DND-41 (cell line): ENCODE results near the gene ATP7A.

Experiments used
- CTCF ChIP-seq: IDR thresholded peaks from 2 replicates; pipeline ENCODE4 v1.5.1; 2012; ENCODE audit warnings: borderline replicate concordance, low read length, moderate library complexity, mild to moderate bottlenecking; ENCODE audit not compliant: poor library complexity, severe bottlenecking; ENCODE audit errors: extremely low read depth
- EZH2 ChIP-seq: IDR thresholded peaks from 3 replicates; pipeline ENCODE4 v1.6.1; 2012; ENCODE audit warnings: borderline replicate concordance, low read depth, mild to moderate bottlenecking, moderate library complexity, low read length, inconsistent platforms; ENCODE audit not compliant: severe bottlenecking

- TF ChIP-seq CTCF (no peak), EZH2 (no peak)
Observed at GRCh38 chrX:78042601-78043000, 132.1 kb downstream of the ATP7A start.
